Type B pancreatic cell (in vitro differentiated cells): ENCODE data around the gene COA8. TPM values are rescaled to one million over a fixed set of nuclear protein-coding genes. Genes with fewer than 3 reads are reported as not detected.

Source experiments
- DNase-seq: peaks from one replicate; pipeline ENCODE4 v3.0.0; 2021; ENCODE audit warnings: mixed read lengths; ENCODE audit not compliant: unreplicated experiment; ENCODE audit errors: extremely low spot score
- H3K27ac Mint-ChIP-seq: 2 replicates; pipeline ENCODE4 v1.8.0; 2021; ENCODE audit warnings: mild to moderate bottlenecking, mixed read lengths
- H3K27me3 Mint-ChIP-seq: 2 replicates; pipeline ENCODE4 v1.8.0; 2021; ENCODE audit warnings: mixed read lengths
- H3K36me3 Mint-ChIP-seq: 2 replicates; pipeline ENCODE4 v1.8.0; 2021; ENCODE audit warnings: mixed read lengths
- H3K4me1 Mint-ChIP-seq: one replicate; pipeline ENCODE4 v1.8.0; 2021; ENCODE audit warnings: mixed read lengths; ENCODE audit not compliant: unreplicated experiment
- H3K4me3 Mint-ChIP-seq: 2 replicates; pipeline ENCODE4 v1.8.0; 2021; ENCODE audit warnings: mild to moderate bottlenecking, mixed read lengths
- H3K9me3 Mint-ChIP-seq: 2 replicates; pipeline ENCODE4 v1.8.0; 2021; ENCODE audit warnings: mixed read lengths
- CTCF ChIP-seq: fragments of 200-600 bp; sonication (generic); conservative IDR thresholded peaks from 2 replicates; pipeline ENCODE4 v1.5.0; 2021; ENCODE audit warnings: antibody characterized with exemption, mild to moderate bottlenecking
- total RNA-seq: library from RNA; stranded (reverse); gene quantifications from 2 replicates; pipeline ENCODE4 v1.2.1, GENCODE V29; 2021; ENCODE audit warnings: low replicate concordance

COA8 gene
- total RNA-seq, 1 donor from 2014 or later: 42.5 TPM

GRCh38 chr14:103559766-103560165, 3.0 kb upstream of the COA8 start:
- no peaks in the 10 kb centered on the region for H3K9me3 Mint-ChIP-seq
- TF ChIP-seq CTCF: no peak

GRCh38 chr14:103560691-103561090, 2.1 kb upstream of the COA8 start:
- peaks cover 4% of the 10 kb centered on the region for H3K36me3 Mint-ChIP-seq
- H3K4me3 Mint-ChIP-seq: peak overlapping the region; percentile 98
- no peaks in the 10 kb centered on the region for H3K27me3 Mint-ChIP-seq
- peak overlapping the region; percentile 97 for H3K27ac Mint-ChIP-seq
- H3K4me1 Mint-ChIP-seq: peaks cover 29% of the 10 kb centered on the region
- no peaks in the 10 kb centered on the region for H3K9me3 Mint-ChIP-seq
- no peak for DNase-seq
- TF ChIP-seq CTCF: no peak

More at GRCh38 chr14:103559766-103560165, 3.0 kb upstream of the COA8 start:
- Mint-ChIP-seq H3K4me1 (peaks cover 32% of the 10 kb centered on the region), H3K36me3 (peaks cover 4% of the 10 kb centered on the region), H3K27ac (no peak overlapping the region), H3K27me3 (no peaks in the 10 kb centered on the region), H3K4me3 (peak overlapping the region; percentile 21)
- no peak for DNase-seq

GRCh38 chr14:103561381-103562178, 1.2 kb upstream of the COA8 start:
- peak overlapping the region; percentile 98 for H3K4me3 Mint-ChIP-seq
- H3K36me3 Mint-ChIP-seq: peaks cover 4% of the 10 kb centered on the region
- peak overlapping the region; percentile 97 for H3K27ac Mint-ChIP-seq
- peaks cover 29% of the 10 kb centered on the region for H3K4me1 Mint-ChIP-seq
- no peaks in the 10 kb centered on the region for H3K27me3 Mint-ChIP-seq
- no peaks in the 10 kb centered on the region for H3K9me3 Mint-ChIP-seq
- no peak for DNase-seq
- peak; percentile 19 for TF ChIP-seq CTCF

- TF ChIP-seq CTCF: no peak
- Mint-ChIP-seq H3K9me3 (no peaks in the 10 kb centered on the region), H3K27ac (peak overlapping the region; percentile 97), H3K36me3 (peaks cover 4% of the 10 kb centered on the region), H3K27me3 (no peaks in the 10 kb centered on the region), H3K4me1 (peaks cover 29% of the 10 kb centered on the region), H3K4me3 (peak overlapping the region; percentile 98)
- DNase-seq: no peak
Measured at GRCh38 chr14:103562179-103562428, 656 bp upstream of the COA8 start.

- Mint-ChIP-seq H3K4me1 (peaks cover 29% of the 10 kb centered on the region), H3K27me3 (no peaks in the 10 kb centered on the region), H3K27ac (peak overlapping the region; percentile 90), H3K36me3 (peaks cover 4% of the 10 kb centered on the region), H3K9me3 (no peaks in the 10 kb centered on the region), H3K4me3 (peak overlapping the region; percentile 95)
- no peak for TF ChIP-seq CTCF
- no peak for DNase-seq
Measured at GRCh38 chr14:103563226-103563620, 463 bp downstream of the COA8 start.
